GM21515 (cell line): ENCODE results near the gene KRTAP10-5.

ENCODE experiments used
- ATAC-seq: cut with Tn5 transposase; IDR thresholded peaks from one replicate; pipeline ENCODE4 v1.9.1; 2021; ENCODE audit not compliant: unreplicated experiment

The KRTAP10-5 gene

GRCh38 chr21:44530903-44531605 lies 49.4 kb downstream of the KRTAP10-5 start:
- ATAC-seq: no peak

GRCh38 chr21:44530221-44530902 lies 50.0 kb downstream of the KRTAP10-5 start:
- no peak for ATAC-seq

- ATAC-seq: no peak
Observed at GRCh38 chr21:44529503-44530125, 50.8 kb downstream of the KRTAP10-5 start.
